Measurements from ENCODE around the gene DBNDD1. TPM values are rescaled to one million over a fixed set of nuclear protein-coding genes. Genes with fewer than 3 reads are reported as not detected.

DBNDD1 gene
- total RNA-seq, 1 experiment from 2014 or later: 32.4 TPM

DNA sequence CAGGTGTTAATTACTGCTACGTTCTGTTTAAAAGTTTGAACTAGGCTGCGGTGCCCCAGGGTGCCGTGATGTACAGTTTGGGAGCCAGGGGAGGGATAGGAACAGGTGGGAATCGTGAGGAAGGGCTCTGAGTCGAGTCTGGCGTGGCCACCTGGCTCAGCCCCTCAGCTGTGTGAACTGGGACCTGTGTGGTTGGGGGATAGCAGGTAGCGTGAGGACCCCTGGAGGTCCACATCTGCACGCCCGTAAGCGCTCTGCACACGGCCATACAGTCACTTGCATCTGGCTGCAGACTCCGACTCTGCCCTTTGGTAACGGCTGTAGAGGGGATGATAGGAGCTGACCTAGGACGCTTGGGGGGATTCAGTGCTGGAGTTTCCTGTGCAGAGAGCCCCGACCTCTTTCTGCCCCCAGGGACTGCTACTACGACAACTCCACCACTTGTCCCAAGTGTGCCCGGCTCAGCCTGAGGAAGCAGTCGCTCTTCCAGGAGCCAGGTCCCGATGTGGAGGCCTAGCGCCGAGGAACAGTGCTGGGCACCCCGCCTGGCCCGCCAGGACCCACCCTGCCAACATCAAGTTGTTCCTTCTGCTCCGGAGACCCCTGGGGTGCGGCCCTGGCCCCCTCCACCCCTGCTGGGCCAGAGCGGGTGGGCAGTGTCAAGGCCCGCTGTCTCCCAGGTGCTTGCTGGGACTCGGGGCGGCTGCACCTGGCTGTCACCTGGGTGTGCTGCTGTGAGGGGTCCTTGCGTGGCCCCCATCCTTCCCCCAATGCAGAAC, 53.6 kb downstream of the DBNDD1 start:
- H3K4me3 ChIP-seq: no peak overlapping the region
- no peaks in the 10 kb centered on the region for H3K9me2 ChIP-seq (ENCODE audit: insufficient read depth)
- ChIA-PET POLR2A (ENCODE audit: unreplicated experiment) (interaction anchor here (0.5 kb wide), 1 partner anchor 49 kb away, joined by 3 read pairs; no protein-coding TSS in a partner anchor), CTCF (no interaction called here)
- no peaks in the 10 kb centered on the region for H4K20me1 ChIP-seq (ENCODE audit: insufficient read depth)
- DNase-seq: no peak
- H3K9me3 ChIP-seq (ENCODE audit: insufficient read depth, low read depth): no peaks in the 10 kb centered on the region
- no peaks in the 10 kb centered on the region for H3K27me3 ChIP-seq (ENCODE audit: insufficient read depth, low read depth)
- TF ChIP-seq EZH2 (IDR thresholded peaks at IDR 0.05; ENCODE audit: low read depth): no peak
- TF ChIP-seq, protein P1, sequence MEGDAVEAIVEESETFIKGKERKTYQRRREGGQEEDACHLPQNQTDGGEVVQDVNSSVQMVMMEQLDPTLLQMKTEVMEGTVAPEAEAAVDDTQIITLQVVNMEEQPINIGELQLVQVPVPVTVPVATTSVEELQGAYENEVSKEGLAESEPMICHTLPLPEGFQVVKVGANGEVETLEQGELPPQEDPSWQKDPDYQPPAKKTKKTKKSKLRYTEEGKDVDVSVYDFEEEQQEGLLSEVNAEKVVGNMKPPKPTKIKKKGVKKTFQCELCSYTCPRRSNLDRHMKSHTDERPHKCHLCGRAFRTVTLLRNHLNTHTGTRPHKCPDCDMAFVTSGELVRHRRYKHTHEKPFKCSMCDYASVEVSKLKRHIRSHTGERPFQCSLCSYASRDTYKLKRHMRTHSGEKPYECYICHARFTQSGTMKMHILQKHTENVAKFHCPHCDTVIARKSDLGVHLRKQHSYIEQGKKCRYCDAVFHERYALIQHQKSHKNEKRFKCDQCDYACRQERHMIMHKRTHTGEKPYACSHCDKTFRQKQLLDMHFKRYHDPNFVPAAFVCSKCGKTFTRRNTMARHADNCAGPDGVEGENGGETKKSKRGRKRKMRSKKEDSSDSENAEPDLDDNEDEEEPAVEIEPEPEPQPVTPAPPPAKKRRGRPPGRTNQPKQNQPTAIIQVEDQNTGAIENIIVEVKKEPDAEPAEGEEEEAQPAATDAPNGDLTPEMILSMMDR (conservative IDR thresholded peaks at IDR 0.05): no peak
- H3K36me3 ChIP-seq (ENCODE audit: low read depth): no peaks in the 10 kb centered on the region
- no peak overlapping the region for H2AFZ ChIP-seq
- intact Hi-C loops (cut with micrococcal nuclease; ENCODE audit: unreplicated experiment): no loop called here
- H3K79me2 ChIP-seq (ENCODE audit: low read depth): peaks cover 7% of the 10 kb centered on the region; the same call in 1 of the 2 replicates
- no peak overlapping the region for H3K27ac ChIP-seq
- H3K4me1 ChIP-seq (replicated peaks; ENCODE audit: insufficient read depth): 0 out of 2 replicates have a peak, but pooled peaks cover under 1% of the 10 kb centered on the region
- peaks cover 11% of the 10 kb centered on the region; the same call in 1 of the 2 replicates for H3F3A ChIP-seq (ENCODE audit: insufficient read depth, low read depth)
- no TSS peak for BruUV-seq (replicated peaks)
- H3K4me2 ChIP-seq: no peak overlapping the region

DNA sequence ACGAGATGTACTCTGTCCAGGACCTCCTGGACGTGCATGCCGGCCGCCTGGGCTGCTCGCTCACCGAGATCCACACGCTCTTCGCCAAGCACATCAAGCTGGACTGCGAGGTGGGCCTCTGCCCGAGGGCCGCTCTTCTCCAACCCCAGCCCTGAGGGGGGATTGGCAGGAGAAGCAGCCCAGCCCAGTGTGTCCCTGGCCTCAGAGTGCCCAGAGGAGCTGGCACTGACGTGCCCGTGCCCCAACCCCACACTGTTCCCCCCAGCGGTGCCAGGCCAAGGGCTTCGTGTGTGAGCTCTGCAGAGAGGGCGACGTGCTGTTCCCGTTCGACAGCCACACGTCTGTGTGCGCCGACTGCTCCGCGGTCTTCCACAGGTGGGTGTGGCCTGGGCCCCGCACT, 55.1 kb downstream of the DBNDD1 start:
- intact Hi-C loops (cut with micrococcal nuclease; ENCODE audit: unreplicated experiment): no loop called here
- H3K4me3 ChIP-seq: no peak overlapping the region
- H3K9me2 ChIP-seq (ENCODE audit: insufficient read depth): no peaks in the 10 kb centered on the region
- BruUV-seq (replicated peaks): no TSS peak
- ChIA-PET POLR2A (ENCODE audit: unreplicated experiment) (no interaction called here), CTCF (no interaction called here)
- no peaks in the 10 kb centered on the region for H3K36me3 ChIP-seq (ENCODE audit: low read depth)
- no peak overlapping the region for H2AFZ ChIP-seq
- H3K9me3 ChIP-seq (ENCODE audit: insufficient read depth, low read depth): no peaks in the 10 kb centered on the region
- H3K79me2 ChIP-seq (ENCODE audit: low read depth): no peaks in the 10 kb centered on the region
- no peaks in the 10 kb centered on the region for H3K4me1 ChIP-seq (replicated peaks; ENCODE audit: insufficient read depth)
- peaks cover 11% of the 10 kb centered on the region; the same call in 1 of the 2 replicates for H3F3A ChIP-seq (ENCODE audit: insufficient read depth, low read depth)
- no peak for TF ChIP-seq EZH2 (IDR thresholded peaks at IDR 0.05; ENCODE audit: low read depth)
- no peaks in the 10 kb centered on the region for H3K27me3 ChIP-seq (ENCODE audit: insufficient read depth, low read depth)
- H4K20me1 ChIP-seq (ENCODE audit: insufficient read depth): no peaks in the 10 kb centered on the region
- H3K4me2 ChIP-seq: no peak overlapping the region
- no peak overlapping the region for H3K27ac ChIP-seq
- no peak for DNase-seq

DNA sequence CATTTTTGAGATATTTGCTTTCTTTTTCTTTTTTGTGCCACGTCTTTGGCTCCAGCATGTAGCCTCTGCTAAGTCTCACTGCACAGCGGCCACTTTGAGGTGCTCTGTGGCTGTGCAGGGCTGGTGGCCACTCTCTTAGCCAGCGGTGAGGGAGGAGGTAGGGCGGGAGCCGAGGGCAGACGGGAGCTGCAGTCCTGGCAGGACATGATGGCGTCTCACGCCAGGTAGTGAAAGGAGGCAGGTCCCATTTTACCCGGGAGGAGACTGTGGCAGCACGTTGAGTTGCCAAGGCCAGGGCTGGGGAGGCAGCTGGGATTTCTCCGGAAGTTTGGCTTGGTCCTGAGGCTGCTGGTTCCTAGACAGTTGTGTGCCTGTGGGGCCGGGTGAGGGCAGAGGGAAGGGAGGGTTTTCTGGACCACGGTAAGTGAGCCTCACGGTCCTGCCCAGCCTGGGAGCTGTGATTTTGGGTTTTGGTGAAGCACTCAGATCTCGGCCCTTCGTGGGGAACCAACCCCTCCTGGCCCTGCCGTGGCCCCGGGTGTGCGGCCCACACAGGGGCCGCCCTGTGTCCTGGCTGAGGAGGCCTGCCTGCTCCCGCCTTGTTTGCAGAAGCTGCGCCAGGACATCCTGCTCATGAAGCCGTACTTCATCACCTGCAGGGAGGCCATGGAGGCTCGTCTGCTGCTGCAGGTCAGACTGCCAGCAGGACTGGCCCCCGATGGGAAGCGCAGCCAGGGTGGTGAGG, 56.3 kb downstream of the DBNDD1 start:
- TF ChIP-seq, protein P1 (conservative IDR thresholded peaks at IDR 0.05): no peak
- TF ChIP-seq EZH2 (IDR thresholded peaks at IDR 0.05; ENCODE audit: low read depth): no peak
- Histone ChIP-seq H3K27ac (no peak overlapping the region), H3K9me2 (ENCODE audit: insufficient read depth) (no peaks in the 10 kb centered on the region), H4K20me1 (ENCODE audit: insufficient read depth) (no peaks in the 10 kb centered on the region), H3F3A (ENCODE audit: insufficient read depth, low read depth) (peaks cover 4% of the 10 kb centered on the region; the same call in 1 of the 2 replicates), H3K79me2 (ENCODE audit: low read depth) (no peaks in the 10 kb centered on the region), H3K4me3 (no peak overlapping the region), H3K27me3 (ENCODE audit: insufficient read depth, low read depth) (no peaks in the 10 kb centered on the region), H3K4me2 (no peak overlapping the region), H3K4me1 (replicated peaks; ENCODE audit: insufficient read depth) (no peaks in the 10 kb centered on the region), H3K9me3 (ENCODE audit: insufficient read depth, low read depth) (no peaks in the 10 kb centered on the region), H3K36me3 (ENCODE audit: low read depth) (no peaks in the 10 kb centered on the region), H2AFZ (no peak overlapping the region)
- no peak for DNase-seq
- intact Hi-C loops (cut with micrococcal nuclease; ENCODE audit: unreplicated experiment): no loop called here
- ChIA-PET CTCF (no interaction called here), POLR2A (ENCODE audit: unreplicated experiment) (interaction anchor here (0.6 kb wide), 1 partner anchor 90 kb away, joined by 3 read pairs; the partner anchor contains the start of gene TCF25)
- BruUV-seq (replicated peaks): no TSS peak
